ENCODE measurements around the gene NRG3.

DNA sequence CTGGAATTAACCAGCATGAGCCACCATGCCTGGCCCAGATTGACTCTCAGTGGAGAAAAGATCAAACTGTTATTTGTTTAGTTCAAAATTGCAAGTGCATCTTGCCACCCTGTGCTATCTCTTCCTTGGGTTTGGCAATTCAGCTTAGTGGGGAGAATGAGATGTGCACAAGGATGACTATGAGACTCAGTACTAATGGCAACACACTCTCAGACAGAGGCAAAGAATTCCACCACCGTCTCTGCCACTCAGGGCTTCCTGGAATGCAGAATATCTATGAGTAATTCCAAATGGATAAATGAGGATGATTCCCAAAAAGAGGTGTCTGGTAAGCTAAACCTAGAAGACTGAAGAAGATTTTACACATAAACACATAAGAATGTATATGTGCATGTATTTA lies 525.8 kb downstream of the NRG3 start:
- TF ChIP-seq, protein P1, sequence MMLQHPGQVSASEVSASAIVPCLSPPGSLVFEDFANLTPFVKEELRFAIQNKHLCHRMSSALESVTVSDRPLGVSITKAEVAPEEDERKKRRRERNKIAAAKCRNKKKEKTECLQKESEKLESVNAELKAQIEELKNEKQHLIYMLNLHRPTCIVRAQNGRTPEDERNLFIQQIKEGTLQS (IDR thresholded peaks at IDR 0.05), result no peak
- TF ChIP-seq, protein P2, sequence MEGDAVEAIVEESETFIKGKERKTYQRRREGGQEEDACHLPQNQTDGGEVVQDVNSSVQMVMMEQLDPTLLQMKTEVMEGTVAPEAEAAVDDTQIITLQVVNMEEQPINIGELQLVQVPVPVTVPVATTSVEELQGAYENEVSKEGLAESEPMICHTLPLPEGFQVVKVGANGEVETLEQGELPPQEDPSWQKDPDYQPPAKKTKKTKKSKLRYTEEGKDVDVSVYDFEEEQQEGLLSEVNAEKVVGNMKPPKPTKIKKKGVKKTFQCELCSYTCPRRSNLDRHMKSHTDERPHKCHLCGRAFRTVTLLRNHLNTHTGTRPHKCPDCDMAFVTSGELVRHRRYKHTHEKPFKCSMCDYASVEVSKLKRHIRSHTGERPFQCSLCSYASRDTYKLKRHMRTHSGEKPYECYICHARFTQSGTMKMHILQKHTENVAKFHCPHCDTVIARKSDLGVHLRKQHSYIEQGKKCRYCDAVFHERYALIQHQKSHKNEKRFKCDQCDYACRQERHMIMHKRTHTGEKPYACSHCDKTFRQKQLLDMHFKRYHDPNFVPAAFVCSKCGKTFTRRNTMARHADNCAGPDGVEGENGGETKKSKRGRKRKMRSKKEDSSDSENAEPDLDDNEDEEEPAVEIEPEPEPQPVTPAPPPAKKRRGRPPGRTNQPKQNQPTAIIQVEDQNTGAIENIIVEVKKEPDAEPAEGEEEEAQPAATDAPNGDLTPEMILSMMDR (IDR thresholded peaks at IDR 0.05 in 2 of 3, conservative IDR thresholded peaks at IDR 0.05 in 1 of 3; ENCODE audit: borderline replicate concordance in 1 of 3, insufficient read depth in 1 of 3, low read depth in 2 of 3, low read length in 2 of 3), result no peak
- TF ChIP-seq POLR2AphosphoS5 (IDR thresholded peaks at IDR 0.05; ENCODE audit: low read depth, low read length) (no peak), POLR2A (IDR thresholded peaks at IDR 0.05; ENCODE audit: borderline replicate concordance, extremely low read depth, insufficient read depth, insufficient read length) (no peak), ZFX (IDR thresholded peaks at IDR 0.05) (no peak), TCF7L2 (IDR thresholded peaks at IDR 0.05; ENCODE audit: borderline replicate concordance, extremely low read depth, insufficient read depth, insufficient read length) (no peak), EZH2phosphoT487 (IDR thresholded peaks at IDR 0.05; ENCODE audit: borderline replicate concordance) (no peak), EZH2 (IDR thresholded peaks at IDR 0.05) (no peak), ZNF274 (IDR thresholded peaks at IDR 0.05; ENCODE audit: low read depth, low read length) (no peak)
- TF ChIP-seq, protein P3, sequence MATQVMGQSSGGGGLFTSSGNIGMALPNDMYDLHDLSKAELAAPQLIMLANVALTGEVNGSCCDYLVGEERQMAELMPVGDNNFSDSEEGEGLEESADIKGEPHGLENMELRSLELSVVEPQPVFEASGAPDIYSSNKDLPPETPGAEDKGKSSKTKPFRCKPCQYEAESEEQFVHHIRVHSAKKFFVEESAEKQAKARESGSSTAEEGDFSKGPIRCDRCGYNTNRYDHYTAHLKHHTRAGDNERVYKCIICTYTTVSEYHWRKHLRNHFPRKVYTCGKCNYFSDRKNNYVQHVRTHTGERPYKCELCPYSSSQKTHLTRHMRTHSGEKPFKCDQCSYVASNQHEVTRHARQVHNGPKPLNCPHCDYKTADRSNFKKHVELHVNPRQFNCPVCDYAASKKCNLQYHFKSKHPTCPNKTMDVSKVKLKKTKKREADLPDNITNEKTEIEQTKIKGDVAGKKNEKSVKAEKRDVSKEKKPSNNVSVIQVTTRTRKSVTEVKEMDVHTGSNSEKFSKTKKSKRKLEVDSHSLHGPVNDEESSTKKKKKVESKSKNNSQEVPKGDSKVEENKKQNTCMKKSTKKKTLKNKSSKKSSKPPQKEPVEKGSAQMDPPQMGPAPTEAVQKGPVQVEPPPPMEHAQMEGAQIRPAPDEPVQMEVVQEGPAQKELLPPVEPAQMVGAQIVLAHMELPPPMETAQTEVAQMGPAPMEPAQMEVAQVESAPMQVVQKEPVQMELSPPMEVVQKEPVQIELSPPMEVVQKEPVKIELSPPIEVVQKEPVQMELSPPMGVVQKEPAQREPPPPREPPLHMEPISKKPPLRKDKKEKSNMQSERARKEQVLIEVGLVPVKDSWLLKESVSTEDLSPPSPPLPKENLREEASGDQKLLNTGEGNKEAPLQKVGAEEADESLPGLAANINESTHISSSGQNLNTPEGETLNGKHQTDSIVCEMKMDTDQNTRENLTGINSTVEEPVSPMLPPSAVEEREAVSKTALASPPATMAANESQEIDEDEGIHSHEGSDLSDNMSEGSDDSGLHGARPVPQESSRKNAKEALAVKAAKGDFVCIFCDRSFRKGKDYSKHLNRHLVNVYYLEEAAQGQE (IDR thresholded peaks at IDR 0.05; ENCODE audit: low read depth), result no peak
